Right hindlimb (tissue), 1 donor: ENCODE results near the gene MYL6B.
"Not testable (repeated sequence)": the region's sequence is repeated elsewhere in the genome, so short reads cannot be mapped to it uniquely, and the experiment has no call there.

Experiments
- DNase-seq: peaks from one replicate; pipeline ENCODE4 v3.0.0-alpha.2; 2018

The MYL6B gene

DNA sequence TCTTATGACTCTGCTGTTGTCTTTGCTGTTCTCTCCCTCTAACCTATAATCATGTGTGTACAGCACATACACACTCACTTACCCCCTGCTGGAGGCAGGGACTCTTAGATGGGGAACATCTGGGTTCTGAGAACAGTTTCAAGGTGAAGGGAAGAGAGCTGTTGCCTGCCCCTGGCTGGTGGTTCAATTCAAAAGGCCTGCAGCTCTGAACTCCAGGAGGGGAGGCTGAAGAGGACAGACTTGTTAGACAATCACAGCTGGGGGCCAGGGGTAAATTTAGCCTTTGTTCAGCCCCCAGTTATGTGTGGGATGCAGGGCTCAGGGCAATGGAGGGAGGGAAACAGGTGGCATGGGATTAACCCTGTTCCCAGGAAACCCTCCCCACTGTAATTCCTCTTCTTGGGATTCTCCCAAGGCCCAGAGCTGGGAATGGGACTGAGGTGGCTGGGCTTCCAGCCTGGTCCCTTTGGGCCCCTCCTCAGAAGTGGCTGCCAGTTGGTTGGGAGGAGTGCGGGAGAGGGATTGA, 1.9 kb downstream of the MYL6B start:
- peak; percentile 49 for DNase-seq

DNA sequence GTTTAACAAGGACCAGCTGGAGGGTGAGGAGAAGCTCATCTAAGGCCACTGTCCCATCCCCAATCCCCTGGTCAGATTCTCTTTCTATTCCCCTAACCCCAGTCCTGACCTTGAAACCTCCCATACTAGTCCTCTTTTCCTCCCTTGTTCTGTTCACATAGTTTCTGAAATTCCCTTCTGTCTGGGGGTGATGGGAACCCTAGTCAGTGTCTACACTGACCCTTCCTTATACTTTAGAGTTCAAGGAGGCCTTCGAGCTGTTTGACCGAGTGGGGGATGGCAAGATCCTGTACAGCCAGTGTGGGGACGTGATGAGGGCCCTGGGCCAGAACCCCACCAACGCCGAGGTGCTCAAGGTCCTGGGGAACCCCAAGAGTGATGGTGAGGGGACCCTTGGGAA, 2.4 kb downstream of the MYL6B start:
- no peak for DNase-seq

DNA sequence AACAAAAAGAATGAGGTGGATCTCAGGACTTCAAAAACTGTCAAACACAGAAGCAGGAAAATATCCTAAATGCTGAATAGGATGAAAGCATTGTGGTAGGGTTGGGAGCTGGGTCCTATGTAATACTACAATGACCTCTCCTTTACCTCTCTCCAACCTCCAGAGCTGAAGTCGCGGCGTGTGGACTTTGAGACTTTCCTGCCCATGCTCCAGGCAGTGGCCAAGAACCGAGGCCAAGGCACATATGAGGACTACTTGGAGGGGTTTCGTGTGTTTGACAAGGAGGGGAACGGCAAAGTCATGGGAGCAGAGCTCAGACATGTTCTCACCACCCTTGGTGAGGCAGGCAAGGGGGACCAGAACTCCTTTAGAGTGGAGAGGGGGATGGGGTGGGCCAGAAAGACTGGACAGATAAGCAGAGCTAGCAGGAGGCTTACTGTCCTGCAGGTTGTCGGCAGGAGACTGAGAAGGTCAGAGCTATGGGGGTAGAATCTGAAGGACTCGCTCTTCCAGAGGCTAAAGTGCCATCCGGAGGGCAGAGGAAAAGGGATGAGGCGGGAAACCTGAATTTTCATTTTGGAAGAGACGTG, 3.0 kb downstream of the MYL6B start:
- no peak for DNase-seq

DNA sequence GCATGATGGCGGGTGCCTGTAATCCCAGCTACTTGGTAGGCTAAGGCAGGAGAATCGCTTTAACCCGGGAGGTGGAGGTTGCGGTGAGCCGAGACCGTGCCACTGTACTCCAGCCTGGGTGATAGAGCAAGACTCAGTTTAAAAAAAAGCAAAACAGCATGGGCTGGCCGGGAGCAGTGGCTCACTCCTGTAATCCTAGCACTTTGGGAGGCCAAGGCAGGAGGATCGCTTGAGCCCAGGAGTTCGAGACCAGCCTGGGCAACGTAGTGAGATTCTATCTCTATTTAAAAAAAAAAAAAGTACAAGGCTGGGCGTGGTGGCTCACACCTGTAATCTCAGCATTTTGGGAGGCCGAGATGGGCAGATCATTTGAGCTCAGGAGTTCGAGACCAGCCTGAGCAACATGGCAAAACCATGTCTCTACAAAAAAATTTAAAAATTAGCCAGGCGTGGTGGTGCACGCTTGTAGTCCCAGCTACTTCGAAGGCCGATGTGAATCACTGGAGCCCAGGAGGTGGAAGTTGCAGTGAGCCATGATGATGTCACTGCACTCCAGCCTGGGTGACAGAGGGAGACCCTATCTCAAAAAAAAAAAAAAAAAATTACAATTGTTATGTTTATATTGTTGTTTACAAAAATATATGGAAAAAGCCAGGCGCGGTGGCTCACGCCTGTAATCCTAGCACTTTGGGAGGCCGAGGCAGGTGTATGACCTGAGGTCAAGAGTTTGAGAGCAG, 4.2 kb downstream of the MYL6B start:
- DNase-seq: not testable (repeated sequence)

DNA sequence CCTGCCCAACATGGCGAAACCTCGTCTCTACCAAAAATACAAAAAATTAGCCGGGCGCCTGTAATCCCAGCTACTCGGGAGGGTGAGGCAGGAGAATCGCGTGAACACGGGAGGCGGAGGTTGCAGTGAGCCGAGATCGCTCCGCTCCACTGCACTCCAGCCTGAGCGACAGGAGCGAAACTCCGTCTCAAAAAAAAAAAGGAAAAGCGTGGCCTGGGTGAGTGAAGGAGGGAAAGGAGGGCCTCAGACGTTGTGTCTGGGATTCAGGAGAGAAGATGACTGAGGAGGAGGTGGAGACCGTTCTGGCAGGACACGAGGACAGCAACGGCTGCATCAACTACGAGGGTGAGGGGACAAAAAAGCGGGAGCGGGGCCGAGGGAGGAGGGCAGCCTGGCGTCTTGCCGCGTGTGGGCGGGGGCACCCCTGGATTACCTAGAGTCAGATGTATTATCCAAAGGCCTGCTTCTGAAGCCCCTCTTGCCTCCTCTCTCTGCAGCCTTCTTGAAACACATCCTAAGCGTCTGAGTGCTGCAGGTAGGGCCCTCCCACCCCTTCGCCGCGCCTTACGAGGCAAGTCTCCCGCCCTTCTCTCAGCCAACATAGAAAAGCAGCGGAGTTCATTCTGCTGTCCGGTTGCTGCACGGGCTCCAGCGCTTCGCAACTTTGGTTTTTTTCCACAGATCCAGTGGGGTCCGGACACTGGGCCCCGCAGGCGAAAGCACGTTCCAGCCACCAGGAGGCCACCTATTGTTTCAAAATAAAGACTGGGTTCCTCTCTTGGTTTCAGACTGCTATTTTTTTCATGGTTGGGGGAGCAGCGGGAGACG, 5.0 kb downstream of the MYL6B start:
- peak; percentile 92 for DNase-seq

DNA sequence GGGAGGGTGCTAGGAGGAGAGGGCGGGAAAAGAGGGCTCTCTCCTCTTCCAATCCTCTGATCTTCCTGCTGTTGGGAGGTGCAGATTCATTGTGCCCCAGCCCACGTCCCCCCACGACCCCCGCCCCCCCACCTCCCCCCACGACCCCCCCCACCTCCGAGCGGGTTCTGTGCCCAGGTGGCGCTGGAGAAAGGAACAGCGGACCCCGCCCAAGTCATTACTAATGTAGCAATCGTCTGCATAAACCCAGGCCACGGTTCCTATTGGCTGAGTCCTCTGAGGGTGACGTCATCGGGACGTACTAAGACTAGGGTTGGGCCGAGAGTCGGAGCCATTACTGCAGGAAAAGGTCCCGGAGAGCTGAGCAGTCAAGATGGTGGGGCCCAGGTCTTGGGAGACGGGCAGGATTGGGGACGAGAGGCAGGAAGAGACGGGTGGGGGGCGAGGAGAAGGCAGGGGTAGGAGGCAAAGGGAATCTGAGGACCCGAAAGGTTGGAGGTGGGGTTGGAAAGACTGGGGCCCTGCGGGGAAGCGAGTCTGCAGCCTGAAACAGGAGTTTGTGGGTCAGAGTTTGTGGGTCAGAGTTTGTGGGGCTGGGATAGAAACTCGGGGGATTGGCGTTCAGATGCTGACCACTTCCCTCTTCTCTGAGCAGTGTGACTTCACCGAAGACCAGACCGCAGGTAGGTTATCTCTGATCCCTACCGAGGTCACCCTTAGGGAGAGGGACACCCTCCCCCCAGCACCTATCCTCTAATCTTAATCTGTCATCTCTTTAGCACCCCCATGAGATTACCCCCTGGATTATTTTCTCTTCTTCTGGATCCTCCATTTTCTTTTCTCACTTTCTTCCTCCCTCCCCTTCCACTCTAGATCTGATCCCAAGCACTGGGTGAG, 5.9 kb downstream of the MYL6B start, which contains the start of gene MYL6:
MYL6 (plus strand) TSS at position 331 of the 897 bp plus-strand sequence; CDS start at position 374, 43 bp downstream.
- peak; percentile 97 for DNase-seq

DNA sequence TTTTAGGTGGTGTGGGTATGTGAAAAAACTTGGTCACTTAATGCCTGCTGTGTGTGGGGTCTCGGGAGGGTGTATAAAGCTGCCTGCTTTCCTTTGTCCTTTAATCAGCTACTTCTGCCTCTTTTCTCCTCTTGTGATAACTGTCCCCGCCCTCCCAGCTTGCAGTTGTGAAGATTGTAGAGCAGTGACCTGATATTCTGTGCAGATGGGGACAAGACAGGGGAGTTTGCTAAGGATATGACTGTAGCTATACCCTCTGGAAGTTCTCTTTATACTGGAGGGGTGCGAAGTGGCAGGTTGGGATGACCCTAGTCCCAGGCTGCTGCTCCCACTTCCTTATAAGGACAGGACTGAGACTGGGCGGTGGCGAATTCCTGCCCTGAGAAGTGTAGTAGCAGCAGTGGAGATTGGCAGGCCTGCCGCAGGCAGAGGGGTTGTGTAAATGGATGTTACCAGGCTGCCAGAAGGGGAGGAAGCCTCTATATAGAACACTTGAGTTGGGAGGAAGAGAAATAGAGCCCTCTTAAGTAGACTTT, 6.6 kb downstream of the MYL6B start:
- DNase-seq: peak; percentile 83

DNA sequence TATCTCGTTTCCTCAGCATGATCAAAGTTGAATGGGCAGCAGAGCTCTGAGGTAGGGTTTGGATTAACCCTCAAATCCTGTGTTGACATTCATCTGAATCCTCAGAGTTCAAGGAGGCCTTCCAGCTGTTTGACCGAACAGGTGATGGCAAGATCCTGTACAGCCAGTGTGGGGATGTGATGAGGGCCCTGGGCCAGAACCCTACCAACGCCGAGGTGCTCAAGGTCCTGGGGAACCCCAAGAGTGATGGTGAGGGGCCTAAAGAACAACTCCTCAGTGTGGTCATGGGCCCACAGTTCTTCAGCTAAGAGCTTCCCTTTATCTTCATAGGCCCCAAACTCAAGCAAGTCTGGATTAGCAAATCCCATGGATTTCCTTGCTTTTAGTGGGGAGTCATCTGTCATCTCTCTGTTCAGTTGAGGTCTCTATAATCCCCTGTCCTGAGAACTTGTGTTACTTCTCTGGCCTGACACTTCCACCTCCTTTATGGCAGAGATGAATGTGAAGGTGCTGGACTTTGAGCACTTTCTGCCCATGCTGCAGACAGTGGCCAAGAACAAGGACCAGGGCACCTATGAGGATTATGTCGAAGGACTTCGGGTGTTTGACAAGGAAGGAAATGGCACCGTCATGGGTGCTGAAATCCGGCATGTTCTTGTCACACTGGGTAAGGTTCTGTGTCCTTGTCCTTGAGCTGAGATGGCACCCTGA, 7.2 kb downstream of the MYL6B start:
- no peak for DNase-seq

DNA sequence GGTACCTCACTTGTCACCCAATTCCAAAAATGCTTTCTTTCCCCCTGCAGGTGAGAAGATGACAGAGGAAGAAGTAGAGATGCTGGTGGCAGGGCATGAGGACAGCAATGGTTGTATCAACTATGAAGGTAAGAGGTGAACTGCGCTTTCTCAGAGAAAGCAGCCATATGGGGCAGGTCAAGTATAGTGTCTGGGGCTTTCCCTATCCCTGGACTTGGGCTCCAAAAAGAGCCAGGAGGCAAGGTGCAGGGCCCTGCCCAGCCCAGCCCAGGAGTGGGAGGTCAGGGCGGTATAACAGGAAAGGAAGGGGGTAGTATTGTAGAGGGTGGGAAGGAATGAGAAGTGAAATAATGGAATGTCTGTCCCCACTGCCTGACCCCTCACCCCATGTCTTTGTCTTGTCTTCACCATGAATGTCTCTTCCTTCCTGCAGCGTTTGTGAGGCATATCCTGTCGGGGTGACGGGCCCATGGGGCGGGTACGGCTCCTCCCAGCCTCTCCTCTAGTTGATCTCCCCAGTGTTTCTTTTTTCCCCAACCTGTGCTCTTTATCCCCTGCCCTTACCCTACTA, 7.9 kb downstream of the MYL6B start:
- no peak for DNase-seq

DNA sequence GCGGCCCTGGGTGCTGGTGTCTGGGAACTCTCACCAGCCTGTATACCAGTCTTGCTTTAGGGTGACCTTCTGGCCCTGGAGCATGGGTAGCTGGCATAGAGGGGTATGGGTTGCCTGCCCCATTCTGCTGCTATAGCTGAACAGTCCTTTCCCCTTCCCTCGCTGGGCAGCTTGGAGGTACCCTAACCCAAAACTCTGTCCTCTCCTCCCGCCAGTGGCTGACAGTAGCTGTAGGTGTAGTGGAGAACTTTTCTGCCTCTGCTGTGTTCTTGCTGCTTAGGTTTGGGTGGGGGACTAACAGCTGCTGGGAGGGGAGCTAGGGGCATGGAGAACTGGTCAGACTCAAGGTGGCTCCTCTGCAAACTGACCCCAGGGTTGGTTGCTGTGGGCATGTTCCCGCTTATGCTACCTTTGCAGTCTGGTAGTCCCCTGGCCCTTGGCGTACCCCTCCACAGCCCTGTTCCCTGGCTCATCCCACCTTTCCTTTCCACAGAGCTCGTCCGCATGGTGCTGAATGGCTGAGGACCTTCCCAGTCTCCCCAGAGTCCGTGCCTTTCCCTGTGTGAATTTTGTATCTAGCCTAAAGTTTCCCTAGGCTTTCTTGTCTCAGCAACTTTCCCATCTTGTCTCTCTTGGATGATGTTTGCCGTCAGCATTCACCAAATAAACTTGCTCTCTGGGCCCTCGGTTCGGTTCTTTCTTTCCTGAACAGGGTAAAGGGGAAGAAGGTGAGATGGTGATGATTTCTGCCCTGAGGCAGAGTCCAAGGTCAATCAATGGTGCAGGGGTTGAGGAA, 8.7 kb downstream of the MYL6B start:
- no peak for DNase-seq

DNA sequence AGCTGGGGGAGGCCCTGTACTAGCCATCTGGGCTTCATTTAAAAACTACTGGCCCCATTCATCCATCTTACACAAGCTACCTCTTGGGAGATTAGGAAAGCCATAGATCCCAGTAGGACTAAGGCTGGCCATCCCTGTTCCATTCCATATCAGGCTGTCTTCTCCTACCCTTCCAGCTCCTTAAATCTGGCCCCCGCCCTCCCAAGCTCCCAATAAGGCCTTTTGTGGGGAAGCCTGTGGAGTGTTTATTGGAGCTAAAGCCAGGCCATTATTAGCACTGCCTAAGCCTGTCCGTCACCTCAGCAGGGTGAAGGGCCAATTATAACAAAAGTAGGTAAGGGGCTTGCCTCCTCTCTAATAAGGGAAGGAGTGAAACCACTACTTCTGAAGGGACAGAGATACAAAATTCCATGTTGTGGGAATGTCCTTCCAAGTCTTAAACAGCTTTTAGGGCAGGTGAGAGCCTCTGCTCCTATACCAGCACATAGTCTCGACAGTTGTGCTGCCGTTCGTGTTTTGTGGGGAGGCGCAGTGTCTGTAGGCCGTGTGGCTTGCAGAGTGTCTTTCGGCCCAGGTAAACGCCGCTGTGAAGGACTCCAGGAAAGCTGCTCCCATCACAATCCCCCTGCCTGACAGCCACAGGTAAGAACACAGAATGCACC, 9.4 kb downstream of the MYL6B start:
- DNase-seq: no peak

DNA sequence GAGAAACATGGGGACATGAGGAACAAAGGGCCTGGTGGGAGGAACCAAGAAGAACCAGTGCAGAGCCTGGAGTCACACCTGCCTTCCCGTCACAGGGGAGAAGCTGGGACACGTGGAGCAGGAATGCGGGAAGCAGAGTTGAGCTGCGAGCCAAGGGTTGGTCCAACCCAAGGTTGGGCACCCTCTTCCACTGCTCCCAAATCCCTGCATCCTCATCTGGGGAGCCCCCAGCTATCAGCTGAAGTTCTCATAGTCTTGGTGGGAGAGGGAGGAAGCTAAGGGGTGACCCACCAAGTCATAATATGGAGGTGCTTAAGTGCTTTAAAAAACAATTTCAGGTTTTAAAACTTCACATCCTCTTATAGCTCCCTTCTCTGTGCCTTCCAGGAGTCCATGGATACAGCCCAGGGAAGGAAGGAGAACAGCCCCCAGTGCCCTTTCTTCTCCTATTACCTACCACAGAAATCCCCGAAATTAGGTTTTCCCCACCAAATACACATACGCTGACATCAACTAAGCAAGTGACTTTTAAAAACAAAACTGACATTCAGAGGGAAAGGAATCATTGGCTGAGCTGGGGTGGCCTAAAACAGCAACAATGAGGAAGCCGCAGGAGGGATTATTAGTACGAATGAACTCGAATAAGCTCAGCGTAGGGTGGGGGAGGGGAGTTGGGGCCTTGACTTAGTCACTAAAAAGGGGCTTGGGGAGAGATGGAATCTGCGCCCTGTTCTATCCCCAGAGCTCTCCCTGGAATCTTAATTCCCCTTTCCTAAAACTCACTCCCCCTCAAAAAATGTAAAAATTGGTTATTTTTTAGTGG, 10.3 kb downstream of the MYL6B start:
- DNase-seq: no peak

DNA sequence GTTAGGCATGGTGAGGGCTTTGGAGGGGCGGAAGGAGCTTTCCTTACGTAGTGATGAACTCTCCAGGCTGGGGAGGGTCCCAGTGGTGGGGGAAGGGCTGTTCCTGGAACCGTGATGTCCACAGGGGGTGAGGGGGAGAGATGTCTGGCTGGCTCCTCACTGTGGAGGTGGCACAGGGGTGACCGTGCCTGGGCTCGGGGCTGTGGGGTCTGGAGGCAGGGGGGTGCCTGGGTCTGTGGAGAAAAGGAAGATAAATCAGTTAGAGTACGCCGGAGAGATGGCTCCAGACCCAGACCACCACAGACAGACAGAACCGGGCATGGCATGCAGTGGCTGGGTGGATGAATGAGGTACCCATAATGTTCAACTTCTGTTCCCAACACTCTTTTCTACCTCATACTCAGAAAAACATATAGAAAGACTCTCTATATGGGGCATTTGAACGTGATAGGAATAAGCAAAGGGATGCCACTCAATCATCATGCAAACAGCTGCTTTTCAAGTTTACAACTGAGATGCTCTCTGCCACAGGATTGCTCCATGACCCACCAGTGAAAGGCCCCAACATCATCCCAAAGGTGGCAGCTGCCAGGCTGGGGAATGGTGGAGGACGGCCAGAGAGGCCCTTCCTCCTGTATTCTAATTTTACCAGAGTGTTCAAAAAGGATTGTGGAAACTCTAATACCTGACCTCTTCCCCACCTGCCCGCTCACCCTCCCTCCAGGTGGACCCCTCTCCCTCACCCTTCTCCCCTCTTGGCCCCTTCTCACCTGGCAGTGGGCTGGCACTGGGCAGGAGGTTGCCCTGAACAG, 11.4 kb downstream of the MYL6B start:
- no peak for DNase-seq

DNA sequence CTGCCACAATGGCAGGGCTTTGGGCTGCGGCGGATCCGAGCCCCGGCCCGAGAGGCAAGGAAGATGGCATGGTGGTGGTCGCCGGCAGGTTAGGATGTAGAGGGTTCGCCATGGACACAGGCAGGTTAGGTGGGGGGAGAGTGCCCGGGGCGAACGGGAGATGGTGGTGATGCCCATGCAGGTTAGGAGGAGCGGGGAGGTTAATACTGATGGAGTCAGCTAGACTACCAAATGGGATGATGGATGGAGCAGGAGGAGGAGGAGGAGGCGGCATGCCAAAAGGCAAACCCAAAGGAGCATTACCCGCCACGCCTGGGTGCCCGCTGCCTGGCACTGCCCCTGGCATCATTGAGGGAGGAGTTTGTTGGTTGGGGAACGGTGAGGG, 11.9 kb downstream of the MYL6B start:
- no peak for DNase-seq

DNA sequence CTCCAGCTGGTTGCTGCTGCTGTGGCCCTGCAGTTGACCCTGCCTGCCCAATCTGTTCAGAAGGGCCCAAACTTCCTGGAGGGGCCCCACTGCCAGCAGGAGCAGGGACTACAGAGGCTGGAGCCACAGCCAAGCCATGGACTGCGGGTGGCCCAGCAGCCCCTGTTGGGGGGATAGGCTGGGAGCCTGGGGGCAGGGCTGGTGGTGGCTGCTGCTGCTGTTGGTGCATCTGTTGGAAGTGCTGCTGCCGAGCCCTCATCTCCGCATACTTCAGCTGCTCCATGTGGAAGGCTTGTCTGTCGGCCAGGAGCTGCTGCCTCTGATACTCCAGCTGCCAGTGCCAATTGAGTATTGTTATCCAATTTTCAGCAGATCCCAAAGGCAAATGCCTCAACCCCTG, 13.0 kb downstream of the MYL6B start:
- peak; percentile 64 for DNase-seq

DNA sequence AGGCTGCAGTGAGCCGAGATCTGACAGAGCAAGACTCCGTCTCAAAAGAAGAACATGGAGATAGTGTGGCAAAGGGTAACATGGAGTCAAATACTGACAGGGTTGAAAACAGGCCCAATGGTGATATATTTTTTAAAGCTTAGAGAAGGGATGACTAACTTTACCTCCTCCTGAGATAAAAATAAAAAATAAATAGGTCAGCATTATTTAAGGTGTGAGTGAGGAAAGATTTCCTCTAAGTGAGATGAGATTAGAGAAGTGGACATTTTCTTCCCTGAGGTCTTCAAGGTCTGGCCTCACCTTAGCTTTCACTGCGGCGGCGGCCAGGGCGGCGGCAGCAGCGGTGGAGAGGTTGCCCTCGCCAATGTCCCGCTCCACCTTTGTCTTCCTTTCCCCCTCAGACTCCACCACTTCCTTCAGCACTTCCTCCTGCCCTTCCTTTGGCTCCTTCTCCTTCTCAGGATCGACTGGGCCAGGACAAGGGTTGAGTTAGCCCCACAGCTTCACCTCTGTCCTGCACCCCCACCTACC, 16.9 kb downstream of the MYL6B start:
- no peak for DNase-seq

DNA sequence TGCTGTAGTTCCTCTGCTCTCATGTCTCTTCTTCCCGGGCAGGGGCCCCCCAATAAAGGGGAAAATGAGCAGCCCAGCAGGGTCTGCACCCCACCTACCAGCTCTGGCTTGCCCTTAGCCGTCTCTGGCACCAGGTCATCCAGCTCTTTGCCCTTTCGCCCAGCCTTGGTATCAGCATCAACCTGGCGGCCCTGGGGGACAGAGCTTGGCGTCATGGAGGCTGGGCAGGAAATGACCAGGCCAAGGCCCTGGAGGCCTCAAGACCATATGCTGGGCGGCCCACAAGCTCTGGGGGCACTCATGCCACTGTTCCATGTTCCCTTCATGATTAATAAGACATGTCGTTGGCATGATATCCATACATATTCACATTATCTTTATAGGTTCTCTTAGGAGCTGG, 20.5 kb downstream of the MYL6B start:
- no peak for DNase-seq

DNA sequence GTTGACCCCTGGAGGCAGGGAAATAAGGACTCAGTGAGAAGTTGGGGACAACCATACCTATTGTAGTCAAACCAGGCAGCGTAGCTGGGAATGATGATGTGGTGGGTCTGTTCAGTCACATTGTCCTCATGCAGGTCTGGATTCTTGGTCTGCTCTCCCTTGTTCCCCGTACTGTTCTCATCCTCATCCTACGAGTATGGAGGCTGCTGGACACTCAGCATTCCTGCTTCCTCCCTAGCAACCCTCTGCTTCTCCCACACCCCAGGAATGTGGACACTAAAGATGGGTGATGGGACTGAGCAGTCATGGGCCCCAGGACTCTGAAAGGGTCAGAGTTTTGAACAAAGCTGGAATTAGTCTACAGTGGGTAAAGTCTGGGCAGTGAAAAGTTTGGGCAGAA, 26.0 kb downstream of the MYL6B start:
- no peak for DNase-seq
